K562 (cell line): ENCODE measurements around the gene CLIC1. TPM values are rescaled to one million over a fixed set of nuclear protein-coding genes. Genes with fewer than 3 reads are reported as not detected.
A peak's percentile ranks its signal among the peaks of the same experiment; 100 is the strongest.

Experiments
- ATF3 ChIP-seq, 2 experiments: fragments of 450-650 bp in 1 of 2; sonication (generic) in 1 of 2; formaldehyde crosslinking in 1 of 2; IDR thresholded peaks in 1 of 2; conservative IDR thresholded peaks in 1 of 2; 2 replicates each; pipeline versions ENCODE4 v1.6.1 to v1.8.1; 2016 to 2023; ENCODE audit warnings: mild to moderate bottlenecking in 2 of 2, moderate library complexity in 2 of 2, inconsistent platforms in 1 of 2, missing genetic modification reagents in 1 of 2
- BHLHE40 ChIP-seq: IDR thresholded peaks from 2 replicates; pipeline ENCODE4 v1.6.1; 2011; ENCODE audit warnings: low read length, improper control_type of control experiment
- CBX8 ChIP-seq: fragments of 200-600 bp; sonication (generic); IDR thresholded peaks from 2 replicates; pipeline ENCODE4 v1.6.1; 2012; ENCODE audit warnings: borderline replicate concordance, mixed run types, low read depth, mild to moderate bottlenecking, moderate library complexity, mixed read lengths, low read length, control low read depth, inconsistent platforms; ENCODE audit not compliant: poor library complexity, severe bottlenecking; ENCODE audit errors: extremely low read depth
- DIDO1 ChIP-seq: fragments of 450-650 bp; IDR thresholded peaks from 2 replicates; pipeline ENCODE4 v1.6.1; 2016; ENCODE audit warnings: low read depth, missing biosample characterization, missing genetic modification characterization
- DPF2 ChIP-seq: fragments of 450-650 bp; IDR thresholded peaks from 2 replicates; pipeline ENCODE4 v1.6.1; 2016
- E2F6 ChIP-seq, 2 experiments: IDR thresholded peaks; 2 replicates each; pipeline ENCODE4 v1.6.1; 2011; ENCODE audit warnings: borderline replicate concordance in 1 of 2, control low read depth in 1 of 2, low read depth in 1 of 2, low read length in 1 of 2, mild to moderate bottlenecking in 1 of 2, mixed read lengths in 1 of 2, moderate library complexity in 1 of 2; ENCODE audit not compliant: insufficient read depth in 1 of 2, insufficient read length in 1 of 2, poor library complexity in 1 of 2, severe bottlenecking in 1 of 2; ENCODE audit errors: extremely low read depth in 1 of 2
- EGR1 ChIP-seq: fragments of 450-650 bp; conservative IDR thresholded peaks from 2 replicates; pipeline ENCODE4 v1.6.1; 2017; ENCODE audit warnings: mild to moderate bottlenecking
- ETV6 ChIP-seq, 3 experiments: fragments of 150-350 bp in 1 of 3; sonication (generic) in 1 of 3; formaldehyde crosslinking in 1 of 3; IDR thresholded peaks; 2 replicates each; pipeline versions ENCODE4 v1.6.1 to v1.8.0; 2014 to 2022; ENCODE audit warnings: borderline replicate concordance in 2 of 3, low read depth in 2 of 3, antibody characterized with exemption in 1 of 3, low read length in 1 of 3, mild to moderate bottlenecking in 1 of 3, missing genetic modification reagents in 1 of 3
- FOSL1 ChIP-seq: fragments of 200-800 bp; sonication (Bioruptor generic); conservative IDR thresholded peaks from 2 replicates; pipeline ENCODE4 v1.6.1; 2016; ENCODE audit warnings: missing genetic modification characterization, missing compliant biosample characterization
- JUND ChIP-seq, 2 experiments: IDR thresholded peaks; 2 replicates in 1 of 2; 3 replicates in 1 of 2; pipeline ENCODE4 v1.6.1; 2011; ENCODE audit warnings: borderline replicate concordance in 2 of 2, low read depth in 2 of 2, low read length in 2 of 2, improper control_type of control experiment in 1 of 2, missing biosample characterization in 1 of 2, missing genetic modification characterization in 1 of 2, missing genetic modification reagents in 1 of 2
- MAX ChIP-seq: sonication (generic); formaldehyde crosslinking; IDR thresholded peaks from 2 replicates; pipeline ENCODE4 v1.9.0; 2022; ENCODE audit warnings: mild to moderate bottlenecking, missing genetic modification reagents
- MBD2 ChIP-seq: sonication (generic); IDR thresholded peaks from 2 replicates; pipeline ENCODE4 v1.6.1; 2016; ENCODE audit warnings: low read depth, borderline replicate concordance
- MYC ChIP-seq, 2 experiments: fragments of 250-450 bp in 1 of 2; sonication (Bioruptor Pico) in 1 of 2; IDR thresholded peaks; 2 replicates each; pipeline versions ENCODE4 v1.5.1 to v1.6.1; 2012 to 2021; ENCODE audit warnings: low read depth in 2 of 2, borderline replicate concordance in 1 of 2, improper control_type of control experiment in 1 of 2, low read length in 1 of 2, mild to moderate bottlenecking in 1 of 2, moderate library complexity in 1 of 2
- NFATC3 ChIP-seq: fragments of 450-650 bp; IDR thresholded peaks from 2 replicates; pipeline ENCODE4 v1.6.1; 2017; ENCODE audit warnings: mild to moderate bottlenecking
- NR4A1 ChIP-seq, 2 experiments: fragments of 250-450 bp in 1 of 2; fragments of 450-650 bp in 1 of 2; sonication (Bioruptor Pico) in 1 of 2; IDR thresholded peaks; 2 replicates each; pipeline versions ENCODE4 v1.4.0 to v1.6.1; 2016 to 2020; ENCODE audit warnings: mild to moderate bottlenecking in 2 of 2, missing compliant biosample characterization in 1 of 2, missing genetic modification characterization in 1 of 2, moderate library complexity in 1 of 2
- RAD51 ChIP-seq: fragments of 450-650 bp; IDR thresholded peaks from 2 replicates; pipeline ENCODE4 v1.7.1; 2016; ENCODE audit warnings: low read depth, mild to moderate bottlenecking, borderline replicate concordance
- SMARCB1 ChIP-seq: IDR thresholded peaks from 2 replicates; pipeline ENCODE4 v1.6.1; 2011; ENCODE audit warnings: improper control_type of control experiment, low read depth; ENCODE audit not compliant: insufficient read length
- TBP ChIP-seq: optimal IDR thresholded peaks from 2 replicates; pipeline ENCODE3; 2011; ENCODE audit warnings: low read depth, low read length, improper control_type of control experiment
- XRCC5 ChIP-seq: fragments of 200-400 bp; formaldehyde crosslinking; IDR thresholded peaks from 2 replicates; pipeline ENCODE4 v1.6.1; 2017; ENCODE audit warnings: low read depth, mild to moderate bottlenecking, low read length
- ZBTB34 ChIP-seq: fragments of 250-450 bp; sonication (Bioruptor Pico); IDR thresholded peaks from 2 replicates; pipeline ENCODE4 v1.8.0; 2021; ENCODE audit warnings: mild to moderate bottlenecking, moderate library complexity
- ZNF507 ChIP-seq: conservative IDR thresholded peaks from 2 replicates; pipeline ENCODE4 v1.6.1; 2017; ENCODE audit warnings: missing genetic modification characterization, missing compliant biosample characterization
- ZNF76 ChIP-seq: fragments of 250-450 bp; sonication (Bioruptor Pico); IDR thresholded peaks from 2 replicates; pipeline ENCODE4 v1.4.0; 2020; ENCODE audit warnings: mild to moderate bottlenecking, moderate library complexity, borderline replicate concordance
- polyA plus RNA-seq, 8 experiments: library from polyadenylated mRNA; depleted of rRNA in 4 of 8; stranded (reverse) in 5 of 8; unstranded in 3 of 8; fragments of >200 nt; fragmentation: Nextera tagmentation in 2 of 8; fragmentation: Illumina TruSeq in 1 of 8; extraction: Ambion mirVana in 2 of 8; extraction: Trizol in 1 of 8; gene quantifications; 2 replicates each; pipeline versions ENCODE4 v1.2.1 to v1.2.3, GENCODE V29; 2011 to 2014; ENCODE audit warnings: inconsistent platforms in 1 of 8, missing spikeins in 1 of 8
- total RNA-seq, 7 experiments: library from RNA; depleted of rRNA in 6 of 7; stranded (reverse); fragments of >200 nt in 6 of 7; fragmentation: Illumina TruSeq in 2 of 7; extraction: Trizol in 2 of 7; gene quantifications; 2 replicates each; pipeline versions ENCODE4 v1.2.1 to v1.2.3, GENCODE V29; 2011 to 2021; ENCODE audit warnings: low replicate concordance in 1 of 7

CLIC1 gene
- total and polyA plus RNA-seq, 9 of the 15 experiments (the other 6 are each of a cell fraction or from before 2014, with no cell fraction given) = 1,267 to 2,419 (median 1,808) TPM

GRCh38 chr6:31771992-31772358, 35.6 kb upstream of the CLIC1 start (continued):
- TF ChIP-seq ETV6 (IDR thresholded peaks at IDR 0.05; ENCODE audit: borderline replicate concordance in 1 of 2, low read depth in 2 of 2, low read length in 1 of 2) (no peak), ETV6 (CRISPR knock-in tag; IDR thresholded peaks at IDR 0.05; ENCODE audit: borderline replicate concordance) (no peak), BHLHE40 (peak; percentile 69; the same call in 1 of the 2 replicates), SMARCB1 (no peak), RAD51 (no peak), ZNF76 (CRISPR knock-in tag) (no peak), XRCC5 (0 out of 2 replicates have a peak, but pooled peaks have one; percentile 25), TBP (no peak), EGR1 (peak; percentile 67), ZNF507 (tag) (no peak), FOSL1 (tag) (peak; percentile 59), NFATC3 (no peak), MAX (CRISPR knock-in tag) (peak; percentile 57; the same call in 1 of the 2 replicates), NR4A1 (CRISPR knock-in tag; IDR thresholded peaks at IDR 0.05) (no peak), NR4A1 (tag; IDR thresholded peaks at IDR 0.05) (no peak), DPF2 (0 out of 2 replicates have a peak, but pooled peaks have one; percentile 17), DIDO1 (tag) (no peak), E2F6 (IDR thresholded peaks at IDR 0.05; ENCODE audit: borderline replicate concordance in 1 of 2, extremely low read depth in 1 of 2, insufficient read depth in 1 of 2, insufficient read length in 1 of 2, low read depth in 1 of 2, low read length in 1 of 2, poor library complexity in 1 of 2, severe bottlenecking in 1 of 2) (peak in 1 of 2 experiments; percentile 43), MBD2 (no peak), ATF3 (IDR thresholded peaks at IDR 0.05) (peak; percentile 8; the same call in 1 of the 2 replicates), ATF3 (CRISPR knock-in tag; conservative IDR thresholded peaks at IDR 0.05) (no peak), MYC (IDR thresholded peaks at IDR 0.05; ENCODE audit: low read depth, low read length) (peak; percentile 35; the same call in 1 of the 2 replicates), MYC (CRISPR knock-in tag; IDR thresholded peaks at IDR 0.05; ENCODE audit: borderline replicate concordance, low read depth) (no peak), JUND (IDR thresholded peaks at IDR 0.05; ENCODE audit: borderline replicate concordance, low read depth, low read length) (peak; percentile 60), JUND (tag; IDR thresholded peaks at IDR 0.05; ENCODE audit: borderline replicate concordance, low read depth, low read length) (0 out of 3 replicates have a peak, but pooled peaks have one; percentile 23), ZBTB34 (CRISPR knock-in tag) (no peak), CBX8 (no peak)
